ENCODE measurements around the gene SLCO3A1.

The SLCO3A1 gene

GRCh38 chr15:92101708-92102394 lies 248.3 kb downstream of the SLCO3A1 start:
- DNase-seq (ENCODE audit: low spot score) = no peak

GRCh38 chr15:92102395-92102755 lies 248.9 kb downstream of the SLCO3A1 start:
- no peak for DNase-seq (ENCODE audit: low spot score)

GRCh38 chr15:92104072-92104471 lies 250.6 kb downstream of the SLCO3A1 start:
- DNase-seq (ENCODE audit: low spot score) = no peak

- DNase-seq (ENCODE audit: low spot score) = no peak
These were observed 252.1 kb downstream of the SLCO3A1 start for GRCh38 chr15:92105611-92106010.

GRCh38 chr15:92107510-92107909 lies 254.0 kb downstream of the SLCO3A1 start:
- DNase-seq (ENCODE audit: low spot score) = no peak

- no peak for DNase-seq (ENCODE audit: low spot score)
These were observed 255.8 kb downstream of the SLCO3A1 start for GRCh38 chr15:92109191-92109873.

- no peak for DNase-seq (ENCODE audit: low spot score)
These were observed 257.8 kb downstream of the SLCO3A1 start for GRCh38 chr15:92111291-92111690.

- no peak for DNase-seq (ENCODE audit: low spot score)
These were observed 258.2 kb downstream of the SLCO3A1 start for GRCh38 chr15:92111751-92112150.

- no peak for DNase-seq (ENCODE audit: low spot score)
These were observed 258.7 kb downstream of the SLCO3A1 start for GRCh38 chr15:92112180-92112579.

- DNase-seq (ENCODE audit: low spot score) = no peak
These were observed 259.2 kb downstream of the SLCO3A1 start for GRCh38 chr15:92112711-92113110.

GRCh38 chr15:92113832-92114231 lies 260.3 kb downstream of the SLCO3A1 start:
- no peak for DNase-seq (ENCODE audit: low spot score)

GRCh38 chr15:92115834-92116233 lies 262.3 kb downstream of the SLCO3A1 start:
- no peak for DNase-seq (ENCODE audit: low spot score)

GRCh38 chr15:92116330-92116729 lies 262.8 kb downstream of the SLCO3A1 start:
- no peak for DNase-seq (ENCODE audit: low spot score)

- DNase-seq (ENCODE audit: low spot score) = no peak
These were observed 263.8 kb downstream of the SLCO3A1 start for GRCh38 chr15:92117261-92117731.

GRCh38 chr15:92118162-92118935 lies 264.8 kb downstream of the SLCO3A1 start:
- DNase-seq (ENCODE audit: low spot score) = no peak

- no peak for DNase-seq (ENCODE audit: low spot score)
These were observed 265.4 kb downstream of the SLCO3A1 start for GRCh38 chr15:92118936-92119325.

- no peak for DNase-seq (ENCODE audit: low spot score)
These were observed 266.7 kb downstream of the SLCO3A1 start for GRCh38 chr15:92120094-92120795.

- DNase-seq (ENCODE audit: low spot score) = no peak
These were observed 267.5 kb downstream of the SLCO3A1 start for GRCh38 chr15:92121047-92121446.

- DNase-seq (ENCODE audit: low spot score) = no peak
These were observed 268.8 kb downstream of the SLCO3A1 start for GRCh38 chr15:92122259-92122658.

- no peak for DNase-seq (ENCODE audit: low spot score)
These were observed 270.6 kb downstream of the SLCO3A1 start for GRCh38 chr15:92123962-92124656.

GRCh38 chr15:92124657-92125010 lies 271.1 kb downstream of the SLCO3A1 start:
- no peak for DNase-seq (ENCODE audit: low spot score)

GRCh38 chr15:92128788-92129187 lies 275.3 kb downstream of the SLCO3A1 start:
- no peak for DNase-seq (ENCODE audit: low spot score)

Data from hepatic stellate cell (primary cell).